IMR-90 (cell line): ENCODE measurements around the gene RGS17. TPM values are rescaled to one million over a fixed set of nuclear protein-coding genes. Genes with fewer than 3 reads are reported as not detected.

Experiments used
- ATAC-seq: fragments of 200-7000 bp; cut with Tn5 transposase; 2 replicates; pipeline ENCODE4 v1.9.1; 2020; ENCODE audit warnings: low read depth, mild to moderate bottlenecking, moderate library complexity
- BruUV-seq: library from RNA; stranded (reverse); fragments of 400-500 nt; replicated peaks from 2 replicates; lab custom pipeline; 2021; lab: Mats Ljungman, UMichigan
- CTCF ChIA-PET: fragments of 300-600 bp; formaldehyde crosslinking; extraction: SDS; loops from one replicate; lab custom pipeline; 2021; ENCODE audit warnings: antibody characterized with exemption; lab: Yijun Ruan, JAX
- POLR2A ChIA-PET: fragments of 300-600 bp; sonication (Branson Sonifier 250); formaldehyde crosslinking; loops from one replicate; lab custom pipeline; 2022; ENCODE audit warnings: antibody characterized with exemption; ENCODE audit not compliant: unreplicated experiment; lab: Charles Lee
- DNase-seq: peaks from one replicate; pipeline ENCODE4 v3.0.0; 2013
- H2AFZ ChIP-seq: replicated peaks from 2 replicates; pipeline ENCODE3; 2013; ENCODE audit warnings: low read length, mild to moderate bottlenecking; ENCODE audit not compliant: poor library complexity
- H2AK5ac ChIP-seq: 2 replicates; pipeline ENCODE4 v1.6.1; 2013; ENCODE audit warnings: low read depth, low read length, inconsistent platforms
- H2AK9ac ChIP-seq: replicated peaks from 2 replicates; pipeline ENCODE3; 2013; ENCODE audit warnings: mild to moderate bottlenecking, low read depth, low read length, moderate library complexity; ENCODE audit not compliant: poor library complexity
- H2BK120ac ChIP-seq: 2 replicates; pipeline ENCODE4 v1.6.1; 2013; ENCODE audit warnings: low read depth, low read length, inconsistent platforms
- H2BK15ac ChIP-seq: 3 replicates; pipeline ENCODE4 v1.6.1; 2013; ENCODE audit warnings: low read depth, low read length, inconsistent platforms
- H2BK20ac ChIP-seq: 2 replicates; pipeline ENCODE4 v1.6.1; 2013; ENCODE audit warnings: low read depth, mild to moderate bottlenecking, inconsistent platforms, low read length, moderate library complexity
- H2BK5ac ChIP-seq: 2 replicates; pipeline ENCODE4 v1.6.1; 2013; ENCODE audit warnings: mild to moderate bottlenecking, low read depth, low read length, inconsistent platforms; ENCODE audit not compliant: poor library complexity, severe bottlenecking
- H3K14ac ChIP-seq: replicated peaks from 2 replicates; pipeline ENCODE4 v1.6.1; 2013; ENCODE audit warnings: low read depth, low read length, inconsistent platforms
- H3K18ac ChIP-seq: 2 replicates; pipeline ENCODE4 v1.6.1; 2013; ENCODE audit warnings: low read depth, low read length, control low read depth
- H3K23ac ChIP-seq: 2 replicates; pipeline ENCODE4 v1.6.1; 2013; ENCODE audit warnings: low read depth, low read length, inconsistent platforms
- H3K27ac ChIP-seq: 2 replicates; pipeline ENCODE4 v1.5.1; 2013; ENCODE audit warnings: mild to moderate bottlenecking, control low read depth, low read length; ENCODE audit not compliant: insufficient read depth
- H3K27me3 ChIP-seq: 2 replicates; pipeline ENCODE4 v1.6.1; 2013; ENCODE audit warnings: low read length; ENCODE audit not compliant: control insufficient read depth, insufficient read depth
- H3K36me3 ChIP-seq: 2 replicates; pipeline ENCODE4 v1.6.1; 2013; ENCODE audit warnings: low read length, mixed read lengths; ENCODE audit not compliant: control insufficient read depth, insufficient read depth
- H3K4ac ChIP-seq: 2 replicates; pipeline ENCODE4 v1.6.1; 2013; ENCODE audit warnings: low read depth, low read length, inconsistent platforms
- H3K4me1 ChIP-seq: 2 replicates; pipeline ENCODE4 v1.6.1; 2013; ENCODE audit warnings: low read length, mixed read lengths; ENCODE audit not compliant: control insufficient read depth, insufficient read depth
- H3K4me2 ChIP-seq: 2 replicates; pipeline ENCODE4 v1.6.1; 2013; ENCODE audit warnings: low read depth, mild to moderate bottlenecking, control low read depth, low read length, moderate library complexity
- H3K4me3 ChIP-seq: 2 replicates; pipeline ENCODE4 v1.5.1; 2013; ENCODE audit warnings: low read depth, mild to moderate bottlenecking, control low read depth, low read length, moderate library complexity; ENCODE audit not compliant: insufficient read depth
- H3K56ac ChIP-seq: 2 replicates; pipeline ENCODE4 v1.6.1; 2013; ENCODE audit warnings: low read length, inconsistent platforms; ENCODE audit not compliant: insufficient read depth; ENCODE audit errors: extremely low read depth
- H3K79me1 ChIP-seq, 2 experiments: 2 replicates each; pipeline ENCODE4 v1.6.1; 2013; ENCODE audit warnings: low read length in 2 of 2, inconsistent platforms in 1 of 2, low read depth in 1 of 2
- H3K9ac ChIP-seq: 2 replicates; pipeline ENCODE4 v1.6.1; 2013; ENCODE audit warnings: low read depth, low read length, control low read depth
- H3K9me1 ChIP-seq: 2 replicates; pipeline ENCODE4 v1.6.1; 2013; ENCODE audit warnings: low read length, inconsistent platforms; ENCODE audit not compliant: insufficient read depth
- H3K9me3 ChIP-seq: 2 replicates; pipeline ENCODE4 v1.6.1; 2013; ENCODE audit warnings: low read length; ENCODE audit not compliant: control insufficient read depth, insufficient read depth
- H4K20me1 ChIP-seq: 2 replicates; pipeline ENCODE4 v1.6.1; 2013; ENCODE audit warnings: low read length, inconsistent platforms; ENCODE audit not compliant: insufficient read depth
- H4K5ac ChIP-seq: 2 replicates; pipeline ENCODE4 v1.6.1; 2013; ENCODE audit warnings: mild to moderate bottlenecking, low read depth, low read length, control low read depth
- H4K8ac ChIP-seq, 2 experiments: 2 replicates each; pipeline ENCODE4 v1.6.1; 2013; ENCODE audit warnings: low read depth in 2 of 2, low read length in 2 of 2, control low read depth in 1 of 2, inconsistent platforms in 1 of 2
- H4K91ac ChIP-seq: 2 replicates; pipeline ENCODE4 v1.6.1; 2013; ENCODE audit warnings: low read depth, low read length, inconsistent platforms; ENCODE audit not compliant: insufficient read depth
- BHLHE40 ChIP-seq: fragments of 150-350 bp; IDR thresholded peaks from 2 replicates; pipeline ENCODE4 v1.6.1; 2016; ENCODE audit warnings: mild to moderate bottlenecking, low read depth, low read length
- CEBPB ChIP-seq: IDR thresholded peaks from 2 replicates; pipeline ENCODE4 v1.6.1; 2012; ENCODE audit warnings: low read depth, low read length, improper control_type of control experiment
- MAFK ChIP-seq: IDR thresholded peaks from 2 replicates; pipeline ENCODE4 v1.6.1; 2012; ENCODE audit warnings: low read depth, low read length, improper control_type of control experiment
- MAZ ChIP-seq: IDR thresholded peaks from 2 replicates; pipeline ENCODE4 v1.6.1; 2012; ENCODE audit warnings: low read depth, mild to moderate bottlenecking, low read length, improper control_type of control experiment, moderate library complexity, borderline replicate concordance
- NFE2L2 ChIP-seq: fragments of 150-350 bp; IDR thresholded peaks from 2 replicates; pipeline ENCODE4 v1.6.1; 2016; ENCODE audit warnings: low read depth, mild to moderate bottlenecking, low read length
- RAD21 ChIP-seq: IDR thresholded peaks from 2 replicates; pipeline ENCODE4 v1.6.1; 2012; ENCODE audit warnings: low read length, improper control_type of control experiment
- SMC3 ChIP-seq: fragments of 150-350 bp; IDR thresholded peaks from 2 replicates; pipeline ENCODE4 v1.6.1; 2016; ENCODE audit warnings: low read depth, mild to moderate bottlenecking, antibody characterized with exemption, low read length, moderate library complexity
- WGBS, 2 experiments: methylation state at CpG; one replicate each; pipeline versions ENCODE4 v1.1.5 to v1.1.7; 2013; ENCODE audit warnings: missing lambda C conversion rate in 2 of 2; ENCODE audit not compliant: insufficient read length in 1 of 2; ENCODE audit errors: extremely low coverage in 2 of 2; 5-methylcytosine and 5-hydroxymethylcytosine counted together
- dilution Hi-C: fragments of 300-500 bp; cut with HindIII; formaldehyde crosslinking; loops from one replicate; pipeline ENCODE4 v1.14.3; 2018; ENCODE audit warnings: low sequenced_read_pairs; ENCODE audit not compliant: unreplicated experiment
- in situ Hi-C: fragments of 300-500 bp; cut with MboI; formaldehyde crosslinking; loops from 3 replicates; pipeline ENCODE4 v1.14.3; 2019; ENCODE audit warnings: low sequenced_read_pairs, inconsistent platforms, mixed read lengths
- intact Hi-C: fragments of 100-400 bp; cut with micrococcal nuclease; formaldehyde crosslinking; loops from 2 replicates; pipeline ENCODE4 v1.10.0; 2022
- polyA plus RNA-seq, 3 experiments: library from polyadenylated mRNA; depleted of rRNA; stranded (reverse); fragments of >200 nt; gene quantifications; 2 replicates each; pipeline ENCODE4 v1.2.3, GENCODE V29; 2012; ENCODE audit warnings: low replicate concordance in 1 of 3
- total RNA-seq: library from RNA; depleted of rRNA; stranded (reverse); fragments of >200 nt; gene quantifications from 2 replicates; pipeline ENCODE4 v1.2.3, GENCODE V29; 2012
- TF ChIP-seq, protein P1 (sequence below): conservative IDR thresholded peaks from 2 replicates; pipeline ENCODE4 v1.5.1; 2012; ENCODE audit warnings: mild to moderate bottlenecking, low read depth, low read length, improper control_type of control experiment
- TF ChIP-seq, protein P2 (sequence below): fragments of 150-350 bp; IDR thresholded peaks from 2 replicates; pipeline ENCODE4 v1.6.1; 2017; ENCODE audit warnings: mild to moderate bottlenecking, antibody characterized with exemption, low read length, low read depth

Gene RGS17
- total and polyA plus RNA-seq, 2 of the 4 experiments (the other 2 are of a cell fraction) = 0.75 to 1.4 TPM

DNA sequence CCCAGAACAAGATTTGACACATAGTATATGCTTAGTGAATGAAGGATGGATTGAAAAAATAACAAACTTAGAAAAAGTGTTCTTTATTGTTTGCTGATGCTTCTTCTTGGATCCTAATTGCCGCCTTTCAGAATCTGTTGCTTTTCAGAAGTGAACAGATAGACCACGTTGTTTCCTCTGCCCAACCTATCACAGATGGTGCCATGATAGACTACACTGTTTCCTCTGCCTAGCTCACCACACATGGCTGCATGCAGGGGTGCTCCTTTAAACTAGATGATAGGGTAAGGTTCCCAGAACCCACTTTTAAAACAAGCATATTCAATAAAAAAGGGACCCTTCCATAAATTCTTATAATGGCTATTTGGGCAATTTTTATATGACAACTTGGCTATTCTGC, 4.6 kb upstream of the RGS17 start:
- intact Hi-C loops (no loop called here), dilution Hi-C loops (no loop called here), in situ Hi-C loops (no loop called here)
- Histone ChIP-seq H2AFZ (no peak overlapping the region), H3K27ac (no peak overlapping the region), H4K20me1 (no peaks in the 10 kb centered on the region), H3K27me3 (no peaks in the 10 kb centered on the region), H4K8ac (no peak overlapping the region), H3K14ac (no peak overlapping the region), H3K79me1 (no peaks in the 10 kb centered on the region), H3K4me3 (no peak overlapping the region), H3K36me3 (no peaks in the 10 kb centered on the region), H4K91ac (no peak overlapping the region), H2BK20ac (no peak overlapping the region), H3K4ac (no peak overlapping the region), H3K4me2 (peak overlapping the region; percentile 19; the same call in 1 of the 2 replicates), H3K23ac (no peak overlapping the region), H3K9ac (no peak overlapping the region), H4K5ac (no peak overlapping the region), H2AK5ac (no peak overlapping the region), H3K9me1 (no peaks in the 10 kb centered on the region), H2BK15ac (no peak overlapping the region), H3K9me3 (no peaks in the 10 kb centered on the region), H2AK9ac (no peak overlapping the region), H3K4me1 (no peaks in the 10 kb centered on the region; the same call in 1 of the 2 replicates), H3K18ac (no peak overlapping the region), H3K56ac (no peak overlapping the region), H2BK120ac (no peak overlapping the region), H2BK5ac (no peak overlapping the region)
- no CpG with 5 or more reads among the region's 2 CpGs for WGBS, 2 experiments
- no peak for ATAC-seq
- CTCF ChIA-PET = no interaction called here
- no peak for DNase-seq
- POLR2A ChIA-PET = no interaction called here
- TF ChIP-seq, protein P1, sequence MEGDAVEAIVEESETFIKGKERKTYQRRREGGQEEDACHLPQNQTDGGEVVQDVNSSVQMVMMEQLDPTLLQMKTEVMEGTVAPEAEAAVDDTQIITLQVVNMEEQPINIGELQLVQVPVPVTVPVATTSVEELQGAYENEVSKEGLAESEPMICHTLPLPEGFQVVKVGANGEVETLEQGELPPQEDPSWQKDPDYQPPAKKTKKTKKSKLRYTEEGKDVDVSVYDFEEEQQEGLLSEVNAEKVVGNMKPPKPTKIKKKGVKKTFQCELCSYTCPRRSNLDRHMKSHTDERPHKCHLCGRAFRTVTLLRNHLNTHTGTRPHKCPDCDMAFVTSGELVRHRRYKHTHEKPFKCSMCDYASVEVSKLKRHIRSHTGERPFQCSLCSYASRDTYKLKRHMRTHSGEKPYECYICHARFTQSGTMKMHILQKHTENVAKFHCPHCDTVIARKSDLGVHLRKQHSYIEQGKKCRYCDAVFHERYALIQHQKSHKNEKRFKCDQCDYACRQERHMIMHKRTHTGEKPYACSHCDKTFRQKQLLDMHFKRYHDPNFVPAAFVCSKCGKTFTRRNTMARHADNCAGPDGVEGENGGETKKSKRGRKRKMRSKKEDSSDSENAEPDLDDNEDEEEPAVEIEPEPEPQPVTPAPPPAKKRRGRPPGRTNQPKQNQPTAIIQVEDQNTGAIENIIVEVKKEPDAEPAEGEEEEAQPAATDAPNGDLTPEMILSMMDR = no peak
- TF ChIP-seq, protein P2, sequence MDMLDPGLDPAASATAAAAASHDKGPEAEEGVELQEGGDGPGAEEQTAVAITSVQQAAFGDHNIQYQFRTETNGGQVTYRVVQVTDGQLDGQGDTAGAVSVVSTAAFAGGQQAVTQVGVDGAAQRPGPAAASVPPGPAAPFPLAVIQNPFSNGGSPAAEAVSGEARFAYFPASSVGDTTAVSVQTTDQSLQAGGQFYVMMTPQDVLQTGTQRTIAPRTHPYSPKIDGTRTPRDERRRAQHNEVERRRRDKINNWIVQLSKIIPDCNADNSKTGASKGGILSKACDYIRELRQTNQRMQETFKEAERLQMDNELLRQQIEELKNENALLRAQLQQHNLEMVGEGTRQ = no peak
- TF ChIP-seq MAZ (no peak), CEBPB (no peak), RAD21 (no peak), NFE2L2 (no peak), SMC3 (no peak), MAFK (no peak), BHLHE40 (no peak)
- no TSS peak for BruUV-seq
